ENCODE results near the gene APPL2. TPM values are rescaled to one million over a fixed set of nuclear protein-coding genes. Genes with fewer than 3 reads are reported as not detected.
A peak's percentile ranks its signal among the peaks of the same experiment; 100 is the strongest.

The APPL2 gene
- total RNA-seq, 2 experiments from 2014 or later = 13.9 to 17.2 TPM

DNA sequence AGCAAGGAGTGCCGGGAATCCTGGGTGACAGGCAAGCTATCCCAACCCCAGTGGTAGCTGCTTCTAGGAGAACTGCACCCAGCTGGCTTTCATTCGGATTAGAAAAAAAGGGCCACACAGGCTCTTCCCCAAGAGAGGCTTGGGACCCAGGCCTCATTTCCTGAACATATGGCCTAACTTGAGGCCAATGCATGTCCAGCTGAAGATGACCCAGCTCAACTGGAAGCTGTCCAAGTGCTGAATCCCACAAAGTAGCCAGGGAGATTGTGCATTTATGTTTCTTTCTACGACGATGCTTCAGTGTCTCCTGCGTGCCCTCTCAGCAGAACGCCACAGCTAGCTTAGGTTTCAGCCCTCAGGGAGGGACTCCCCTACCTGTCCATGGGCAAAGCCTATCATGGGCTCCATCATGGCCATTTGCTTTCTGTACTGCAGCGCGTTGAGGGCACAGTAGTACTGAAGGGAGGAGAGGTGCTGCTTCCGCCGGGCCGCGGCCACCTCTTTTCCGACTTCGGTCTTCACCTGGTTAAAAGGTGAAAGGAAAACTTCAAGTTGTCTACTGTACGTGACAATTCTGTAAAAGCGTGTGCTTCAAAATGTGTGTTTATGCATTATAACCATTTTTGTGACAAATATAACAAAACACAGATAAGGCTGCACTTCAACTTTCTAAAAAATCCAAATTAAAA, 29.1 kb downstream of the APPL2 start:
- no peaks in the 10 kb centered on the region for H3K9me3 Mint-ChIP-seq (ENCODE audit: low read depth)

DNA sequence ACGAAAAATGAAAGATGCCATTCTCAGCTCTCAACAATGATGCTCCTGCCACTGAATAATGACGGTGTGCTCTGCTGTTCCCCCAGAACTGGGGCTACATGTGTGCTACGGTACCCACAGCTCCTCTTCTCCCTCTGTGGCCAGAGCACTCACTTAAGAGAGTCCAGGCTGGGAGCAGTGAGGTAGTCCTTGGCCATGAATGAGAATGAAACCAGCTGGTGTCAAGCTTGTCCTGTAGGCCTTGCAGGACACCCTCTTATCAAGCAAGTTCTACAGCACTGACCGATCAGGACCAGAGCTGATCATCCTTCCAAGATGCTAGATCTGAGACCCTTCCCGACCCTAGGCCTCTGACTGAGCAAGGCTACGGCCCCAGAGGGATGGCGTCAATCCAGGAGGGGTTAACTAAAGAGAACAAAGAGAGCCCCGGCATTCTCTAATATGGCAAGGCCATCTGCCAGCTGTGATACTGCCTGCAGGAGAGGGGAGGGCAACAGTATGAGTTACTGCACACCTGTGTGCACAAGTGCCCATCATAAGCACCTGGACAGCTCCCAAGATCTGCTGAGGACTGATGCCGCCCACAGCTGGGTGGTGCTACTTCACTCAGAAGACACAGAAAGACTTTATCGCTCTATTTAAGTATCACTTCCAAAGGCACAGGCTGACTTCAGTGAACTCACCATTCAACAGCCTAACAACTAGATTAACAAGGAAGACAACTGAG, 30.5 kb downstream of the APPL2 start:
- no peak overlapping the region for H3K4me3 Mint-ChIP-seq
- peaks cover 24% of the 10 kb centered on the region for H3K36me3 Mint-ChIP-seq (ENCODE audit: low read depth)
- no peak for DNase-seq
- ATAC-seq = no peak
- H3K9me3 Mint-ChIP-seq (ENCODE audit: low read depth) = no peaks in the 10 kb centered on the region
- H3K27me3 Mint-ChIP-seq = no peaks in the 10 kb centered on the region
- ChIA-PET CTCF (no interaction called here), POLR2A (interaction anchor here (0.8 kb wide), 1 partner anchor 16 kb away, joined by 3 read pairs; no protein-coding TSS in a partner anchor)
- H3K4me1 Mint-ChIP-seq = peaks cover 21% of the 10 kb centered on the region
- intact Hi-C loops (cut with DNase I, micrococcal nuclease) = no loop called here
- H3K27ac Mint-ChIP-seq = peak overlapping the region; percentile 72

More for the DNA sequence above, 29.1 kb downstream of the APPL2 start:
- H3K4me1 Mint-ChIP-seq = peaks cover 21% of the 10 kb centered on the region
- intact Hi-C loops (cut with DNase I, micrococcal nuclease) = no loop called here
- H3K4me3 Mint-ChIP-seq = no peak overlapping the region
- ATAC-seq (no peak), DNase-seq (no peak)
- H3K27me3 Mint-ChIP-seq = no peaks in the 10 kb centered on the region
- CTCF ChIA-PET = interaction anchor here (0.6 kb wide), 2 partner anchors 75 to 871 kb away, joined by 3 read pairs; no protein-coding TSS in a partner anchor
- H3K27ac Mint-ChIP-seq = no peak overlapping the region
- POLR2A ChIA-PET = interaction anchor here (0.5 kb wide), 1 partner anchor 23 kb away, joined by 4 read pairs; no protein-coding TSS in a partner anchor
- peaks cover 26% of the 10 kb centered on the region for H3K36me3 Mint-ChIP-seq (ENCODE audit: low read depth)

DNA sequence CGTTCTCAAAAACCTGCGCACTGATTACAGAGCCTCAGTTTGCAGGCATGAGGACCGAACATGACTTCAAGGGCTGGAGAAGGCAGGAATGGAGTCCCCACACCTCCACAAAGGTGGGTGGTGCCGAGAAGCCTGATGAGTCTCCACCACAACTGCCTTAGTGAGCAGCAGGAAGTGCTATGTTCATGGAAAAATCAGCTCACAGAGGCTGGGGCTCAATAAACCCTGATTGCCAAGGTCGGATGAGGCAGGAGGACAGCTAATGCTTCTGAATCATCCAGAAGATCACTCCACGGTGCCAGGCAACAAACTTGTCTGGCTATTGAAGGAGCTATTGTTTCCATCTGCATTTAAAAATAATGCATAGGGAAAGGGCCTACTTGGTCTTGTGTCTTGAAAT, 31.1 kb downstream of the APPL2 start:
- intact Hi-C loops (cut with DNase I, micrococcal nuclease) = no loop called here
- no peak overlapping the region for H3K4me3 Mint-ChIP-seq
- CTCF ChIA-PET = no interaction called here

DNA sequence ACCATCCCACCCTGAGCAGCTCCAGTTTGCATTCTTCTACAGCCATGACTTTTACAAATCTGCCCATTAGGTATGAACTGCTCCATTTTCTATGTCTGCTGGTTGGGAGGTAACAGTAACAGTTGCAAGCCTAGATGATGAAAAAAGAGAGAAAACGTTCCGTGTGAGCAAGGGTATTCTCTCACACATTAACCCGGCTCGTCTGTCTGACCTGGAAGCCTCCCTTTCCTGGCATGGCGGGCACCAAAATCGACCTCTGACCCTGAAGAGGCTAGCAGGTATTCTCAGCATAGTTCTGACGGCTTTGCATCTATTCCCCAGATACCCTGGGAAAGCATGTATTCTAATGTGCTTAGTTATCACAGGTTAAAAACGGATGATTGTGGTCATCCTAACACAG, 31.8 kb downstream of the APPL2 start:
- ChIA-PET CTCF (no interaction called here), POLR2A (no interaction called here)
- Mint-ChIP-seq H3K27ac (peak overlapping the region; percentile 59), H3K36me3 (ENCODE audit: low read depth) (peaks cover 24% of the 10 kb centered on the region), H3K4me1 (peaks cover 21% of the 10 kb centered on the region), H3K9me3 (ENCODE audit: low read depth) (no peaks in the 10 kb centered on the region), H3K27me3 (no peaks in the 10 kb centered on the region), H3K4me3 (no peak overlapping the region)
- ATAC-seq (no peak), DNase-seq (no peak)
- intact Hi-C loops (cut with DNase I, micrococcal nuclease) = no loop called here

More for the DNA sequence above, 31.1 kb downstream of the APPL2 start:
- H3K4me1 Mint-ChIP-seq = peaks cover 21% of the 10 kb centered on the region
- H3K27me3 Mint-ChIP-seq = no peaks in the 10 kb centered on the region
- H3K27ac Mint-ChIP-seq = peak overlapping the region; percentile 72
- DNase-seq (peak; percentile 64), ATAC-seq (peak; percentile 88)
- POLR2A ChIA-PET = interaction anchor here (0.8 kb wide), 1 partner anchor 15 kb away, joined by 3 read pairs; no protein-coding TSS in a partner anchor
- H3K36me3 Mint-ChIP-seq (ENCODE audit: low read depth) = peaks cover 24% of the 10 kb centered on the region
- H3K9me3 Mint-ChIP-seq (ENCODE audit: low read depth) = no peaks in the 10 kb centered on the region

DNA sequence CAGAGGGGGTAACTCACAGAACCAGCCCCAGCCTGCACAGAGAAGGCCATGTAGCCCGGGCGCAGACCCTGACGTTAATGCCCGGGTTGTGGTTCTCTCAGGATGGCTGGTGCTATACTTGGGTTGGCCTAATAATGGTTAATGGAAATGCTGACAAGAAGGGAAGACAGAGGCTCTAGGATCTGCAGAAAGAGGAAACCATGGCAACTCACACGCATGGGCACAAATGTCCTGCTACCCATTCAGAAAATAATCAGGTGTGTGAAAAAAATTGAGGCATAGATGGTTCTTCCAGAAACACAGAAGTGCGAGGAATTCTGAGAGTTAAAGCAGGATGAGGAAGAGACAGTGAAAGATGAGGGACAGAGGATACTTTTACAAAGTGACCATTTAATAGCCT, 33.8 kb downstream of the APPL2 start:
- ATAC-seq (no peak), DNase-seq (no peak)
- Mint-ChIP-seq H3K9me3 (ENCODE audit: low read depth) (no peaks in the 10 kb centered on the region), H3K4me1 (peaks cover 21% of the 10 kb centered on the region), H3K27me3 (no peaks in the 10 kb centered on the region), H3K27ac (peak overlapping the region; percentile 14), H3K36me3 (ENCODE audit: low read depth) (peaks cover 28% of the 10 kb centered on the region), H3K4me3 (no peak overlapping the region)
- POLR2A ChIA-PET = no interaction called here
- CTCF ChIA-PET = no interaction called here
- intact Hi-C loops (cut with DNase I, micrococcal nuclease) = no loop called here

DNA sequence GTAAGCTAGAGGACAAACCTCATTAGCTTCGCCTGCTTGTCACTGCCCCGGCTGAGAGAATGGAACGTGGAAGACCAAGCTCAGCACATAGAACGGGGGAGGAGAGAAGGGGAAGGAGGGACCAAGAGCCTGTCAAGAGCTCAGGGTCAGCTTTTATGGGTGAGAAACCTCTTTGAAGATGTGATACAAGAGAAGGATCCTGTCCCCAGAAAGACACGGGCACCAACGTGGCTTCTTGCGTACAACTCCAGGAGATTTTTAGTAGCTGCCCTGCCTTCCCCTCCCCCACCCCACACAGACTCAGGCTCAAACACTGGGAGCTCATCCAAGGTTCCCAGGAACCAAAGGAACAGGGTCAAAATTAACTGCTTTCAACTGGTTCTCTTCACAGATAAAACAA, 34.7 kb downstream of the APPL2 start:
- H3K36me3 Mint-ChIP-seq (ENCODE audit: low read depth) = peaks cover 25% of the 10 kb centered on the region
- POLR2A ChIA-PET = no interaction called here
- intact Hi-C loops (cut with DNase I, micrococcal nuclease) = no loop called here
- ATAC-seq (no peak), DNase-seq (no peak)
- no peak overlapping the region for H3K4me3 Mint-ChIP-seq
- no peaks in the 10 kb centered on the region for H3K9me3 Mint-ChIP-seq (ENCODE audit: low read depth)
- no peaks in the 10 kb centered on the region for H3K27me3 Mint-ChIP-seq
- H3K4me1 Mint-ChIP-seq = peaks cover 21% of the 10 kb centered on the region
- CTCF ChIA-PET = interaction anchor here (0.6 kb wide), 1 partner anchor 1609 kb away, joined by 4 read pairs; no protein-coding TSS in a partner anchor
- no peak overlapping the region for H3K27ac Mint-ChIP-seq

DNA sequence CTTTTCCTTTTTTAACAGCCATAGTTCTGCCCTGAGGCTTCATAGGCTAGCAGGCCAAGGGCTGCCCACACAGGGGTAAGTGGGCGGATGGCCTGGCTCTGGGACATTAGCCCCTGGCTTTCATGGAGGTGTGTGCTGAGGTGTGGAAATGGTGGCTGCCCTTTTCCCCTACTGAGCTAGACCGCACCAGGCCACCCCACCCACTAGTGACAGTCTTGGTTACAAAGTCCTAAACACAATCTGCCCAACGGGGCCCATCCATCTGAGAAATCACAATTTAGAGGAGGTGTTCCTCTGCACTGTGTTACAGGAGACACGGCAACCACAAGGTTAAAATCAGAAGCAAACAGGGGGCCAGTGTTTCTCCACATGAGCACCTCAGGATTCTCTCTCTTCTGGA, 35.6 kb downstream of the APPL2 start:
- ATAC-seq (no peak), DNase-seq (no peak)
- H3K27ac Mint-ChIP-seq = no peak overlapping the region
- peaks cover 16% of the 10 kb centered on the region for H3K4me1 Mint-ChIP-seq
- ChIA-PET POLR2A (no interaction called here), CTCF (no interaction called here)
- intact Hi-C loops (cut with DNase I, micrococcal nuclease) = no loop called here
- H3K27me3 Mint-ChIP-seq = no peaks in the 10 kb centered on the region
- H3K9me3 Mint-ChIP-seq (ENCODE audit: low read depth) = no peaks in the 10 kb centered on the region
- H3K4me3 Mint-ChIP-seq = no peak overlapping the region
- peaks cover 22% of the 10 kb centered on the region for H3K36me3 Mint-ChIP-seq (ENCODE audit: low read depth)

DNA sequence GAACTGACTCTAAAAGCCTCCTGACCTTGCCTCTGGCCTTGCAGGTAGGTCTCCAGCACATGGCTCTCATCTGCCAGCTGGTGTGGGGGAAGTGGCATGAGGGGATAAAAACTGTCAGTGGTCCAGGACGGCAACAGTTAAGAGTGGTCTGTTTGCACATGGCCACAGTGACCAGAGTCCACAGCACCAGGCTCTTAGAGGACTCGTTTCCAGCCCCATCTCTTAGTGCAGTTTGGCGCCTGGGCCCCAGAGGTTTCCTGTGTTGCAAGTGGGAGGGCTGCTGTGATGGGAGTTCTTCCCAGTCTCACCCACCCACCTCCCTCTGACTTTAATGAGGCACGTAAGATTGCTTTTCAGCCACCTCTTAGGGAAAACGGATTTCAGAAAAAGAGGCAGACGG, 37.0 kb downstream of the APPL2 start:
- DNase-seq (no peak), ATAC-seq (no peak)
- POLR2A ChIA-PET = no interaction called here
- H3K9me3 Mint-ChIP-seq (ENCODE audit: low read depth) = no peaks in the 10 kb centered on the region
- CTCF ChIA-PET = no interaction called here
- H3K4me1 Mint-ChIP-seq = peaks cover 4% of the 10 kb centered on the region
- peaks cover 16% of the 10 kb centered on the region for H3K36me3 Mint-ChIP-seq (ENCODE audit: low read depth)
- H3K4me3 Mint-ChIP-seq = no peak overlapping the region
- intact Hi-C loops (cut with DNase I, micrococcal nuclease) = no loop called here
- H3K27me3 Mint-ChIP-seq = no peaks in the 10 kb centered on the region
- no peak overlapping the region for H3K27ac Mint-ChIP-seq

DNA sequence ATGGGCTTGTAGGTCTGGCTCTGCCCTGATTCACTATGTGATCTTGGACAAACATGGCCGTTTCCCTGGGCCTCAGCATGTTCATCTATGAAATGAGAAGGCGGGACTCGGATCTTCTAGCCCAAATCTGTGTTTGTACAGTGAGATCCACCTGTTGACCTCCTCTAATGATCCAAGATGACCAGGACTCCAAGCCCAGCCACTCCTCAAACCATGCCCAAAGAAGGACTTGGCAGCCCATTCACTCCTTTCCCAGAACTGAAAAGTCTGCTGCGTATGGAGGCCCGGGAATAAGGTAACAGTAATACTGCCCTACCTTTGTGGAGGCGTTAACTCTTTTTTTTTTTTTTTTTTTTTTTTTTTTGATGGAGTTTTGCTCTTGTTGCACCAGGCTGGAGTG, 39.9 kb downstream of the APPL2 start:
- peaks cover 15% of the 10 kb centered on the region for H3K36me3 Mint-ChIP-seq (ENCODE audit: low read depth)
- H3K27me3 Mint-ChIP-seq = no peaks in the 10 kb centered on the region
- H3K9me3 Mint-ChIP-seq (ENCODE audit: low read depth) = no peaks in the 10 kb centered on the region
- no peak for ATAC-seq
- ChIA-PET POLR2A (no interaction called here), CTCF (no interaction called here)
- H3K27ac Mint-ChIP-seq = no peak overlapping the region
- no peaks in the 10 kb centered on the region for H3K4me1 Mint-ChIP-seq
- no peak for DNase-seq
- no peak overlapping the region for H3K4me3 Mint-ChIP-seq
- intact Hi-C loops (cut with DNase I, micrococcal nuclease) = no loop called here

DNA sequence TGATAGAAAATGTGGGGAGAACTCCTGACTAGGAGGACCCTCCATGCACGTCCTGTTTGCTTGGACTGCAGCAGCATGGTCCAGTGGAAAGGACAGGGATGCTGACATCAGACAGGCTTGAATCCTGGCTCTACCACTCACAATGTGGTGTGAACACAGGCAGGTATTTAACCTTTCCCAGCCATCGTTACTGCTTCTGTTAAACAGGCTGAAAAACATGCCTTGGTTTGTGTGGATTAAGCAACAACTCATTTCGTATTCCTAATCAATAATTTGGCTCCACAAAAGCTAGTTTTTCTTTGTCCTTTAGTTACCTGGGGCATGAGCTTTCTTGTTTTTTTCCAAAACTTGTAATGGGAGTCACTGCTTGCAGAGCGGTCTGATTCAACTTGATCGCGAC, 41.0 kb downstream of the APPL2 start:
- Mint-ChIP-seq H3K9me3 (ENCODE audit: low read depth) (no peaks in the 10 kb centered on the region), H3K4me3 (no peak overlapping the region), H3K36me3 (ENCODE audit: low read depth) (peaks cover 18% of the 10 kb centered on the region), H3K4me1 (no peaks in the 10 kb centered on the region), H3K27me3 (no peaks in the 10 kb centered on the region), H3K27ac (no peak overlapping the region)
- DNase-seq (no peak), ATAC-seq (no peak)
- ChIA-PET POLR2A (no interaction called here), CTCF (no interaction called here)
- intact Hi-C loops (cut with DNase I, micrococcal nuclease) = no loop called here

DNA sequence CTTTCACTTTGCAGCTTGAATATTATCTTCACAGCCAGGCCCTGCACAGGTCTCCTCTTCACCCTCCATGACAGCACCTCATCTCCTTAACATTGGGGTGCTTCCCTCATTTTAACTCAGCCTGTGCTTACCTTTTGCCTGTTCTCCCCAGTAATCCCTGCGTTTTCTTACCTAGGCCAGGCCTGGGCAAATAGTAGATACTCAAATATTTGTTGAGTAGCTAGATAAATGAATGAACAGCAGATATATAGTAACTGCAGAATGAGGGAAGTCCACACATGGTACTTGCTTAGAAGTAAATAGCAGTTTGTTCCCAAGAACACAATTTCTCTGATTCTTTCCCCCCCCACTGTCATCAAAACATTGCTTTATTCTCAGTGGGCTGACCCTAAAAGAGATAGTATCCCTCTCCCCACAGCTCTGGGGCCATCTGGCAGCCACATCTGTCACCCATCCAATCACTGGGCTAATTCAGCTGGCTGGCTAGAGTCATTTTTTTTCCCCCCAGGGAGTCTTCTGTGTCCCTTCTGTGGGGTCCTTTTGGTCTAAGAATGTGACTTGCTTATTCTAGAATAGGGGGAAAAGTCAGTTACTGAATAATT, 43.2 kb downstream of the APPL2 start:
- Mint-ChIP-seq H3K9me3 (ENCODE audit: low read depth) (no peaks in the 10 kb centered on the region), H3K36me3 (ENCODE audit: low read depth) (peaks cover 17% of the 10 kb centered on the region)
- POLR2A ChIA-PET = no interaction called here

DNA sequence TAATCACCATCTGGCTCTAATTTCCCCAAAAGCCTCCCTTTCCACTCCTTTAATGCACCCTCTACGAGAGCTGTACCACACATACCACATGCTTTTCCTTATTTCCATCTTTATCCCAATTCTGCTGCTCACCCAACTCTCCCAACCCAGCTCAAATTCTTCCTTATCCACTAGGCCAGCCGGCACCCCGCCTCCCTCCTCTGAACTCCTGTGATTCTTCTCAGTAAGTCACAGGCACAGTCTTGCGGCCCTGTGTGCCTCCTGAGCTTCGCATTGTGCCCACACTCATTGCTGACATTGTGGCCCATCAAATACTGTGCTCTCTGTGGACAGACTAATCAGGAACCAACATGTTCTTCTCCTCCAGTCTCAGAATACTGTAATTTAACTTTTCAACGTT, 45.4 kb downstream of the APPL2 start:
- Mint-ChIP-seq H3K9me3 (ENCODE audit: low read depth) (no peaks in the 10 kb centered on the region), H3K4me3 (no peak overlapping the region), H3K4me1 (peaks cover 5% of the 10 kb centered on the region), H3K27me3 (no peaks in the 10 kb centered on the region), H3K27ac (no peak overlapping the region), H3K36me3 (ENCODE audit: low read depth) (peaks cover 22% of the 10 kb centered on the region)
- POLR2A ChIA-PET = no interaction called here
- intact Hi-C loops (cut with DNase I, micrococcal nuclease) = no loop called here
- no peak for ATAC-seq
- CTCF ChIA-PET = interaction anchor here (0.5 kb wide), 1 partner anchor 732 kb away, joined by 3 read pairs; no protein-coding TSS in a partner anchor
- no peak for DNase-seq

More for the DNA sequence above, 43.2 kb downstream of the APPL2 start:
- peaks cover 5% of the 10 kb centered on the region for H3K4me1 Mint-ChIP-seq
- no peak overlapping the region for H3K4me3 Mint-ChIP-seq
- intact Hi-C loops (cut with DNase I, micrococcal nuclease) = no loop called here
- ATAC-seq (no peak), DNase-seq (no peak)
- H3K27ac Mint-ChIP-seq = no peak overlapping the region
- CTCF ChIA-PET = interaction anchor here (0.5 to 1.0 kb wide), 3 partner anchors 191 to 262 kb away, joined by 3 to 4 read pairs (median 3); no protein-coding TSS in a partner anchor
- no peaks in the 10 kb centered on the region for H3K27me3 Mint-ChIP-seq
